ENCODE data around the gene UNC119.

- TF ChIP-seq, protein P1, sequence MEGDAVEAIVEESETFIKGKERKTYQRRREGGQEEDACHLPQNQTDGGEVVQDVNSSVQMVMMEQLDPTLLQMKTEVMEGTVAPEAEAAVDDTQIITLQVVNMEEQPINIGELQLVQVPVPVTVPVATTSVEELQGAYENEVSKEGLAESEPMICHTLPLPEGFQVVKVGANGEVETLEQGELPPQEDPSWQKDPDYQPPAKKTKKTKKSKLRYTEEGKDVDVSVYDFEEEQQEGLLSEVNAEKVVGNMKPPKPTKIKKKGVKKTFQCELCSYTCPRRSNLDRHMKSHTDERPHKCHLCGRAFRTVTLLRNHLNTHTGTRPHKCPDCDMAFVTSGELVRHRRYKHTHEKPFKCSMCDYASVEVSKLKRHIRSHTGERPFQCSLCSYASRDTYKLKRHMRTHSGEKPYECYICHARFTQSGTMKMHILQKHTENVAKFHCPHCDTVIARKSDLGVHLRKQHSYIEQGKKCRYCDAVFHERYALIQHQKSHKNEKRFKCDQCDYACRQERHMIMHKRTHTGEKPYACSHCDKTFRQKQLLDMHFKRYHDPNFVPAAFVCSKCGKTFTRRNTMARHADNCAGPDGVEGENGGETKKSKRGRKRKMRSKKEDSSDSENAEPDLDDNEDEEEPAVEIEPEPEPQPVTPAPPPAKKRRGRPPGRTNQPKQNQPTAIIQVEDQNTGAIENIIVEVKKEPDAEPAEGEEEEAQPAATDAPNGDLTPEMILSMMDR (IDR thresholded peaks at IDR 0.05; ENCODE audit: insufficient read depth, low read depth, low read length) = no peak
- TF ChIP-seq EZH2 (IDR thresholded peaks at IDR 0.05; ENCODE audit: insufficient read depth, low read length) = no peak
These were observed 1.6 kb downstream of the UNC119 start for GRCh38 chr17:28550858-28551257.
